ENCODE measurements around the gene SOD3. TPM values are rescaled to one million over a fixed set of nuclear protein-coding genes. Genes with fewer than 3 reads are reported as not detected.

The SOD3 gene
- not detected for total RNA-seq

- Mint-ChIP-seq H3K27ac (no peak within 1 kb of the TSS), H3K27me3 (peaks cover 20% of the 10 kb centered on the region), H3K36me3 (no peaks in the 10 kb centered on the region), H3K4me3 (no peak within 1 kb of the TSS), H3K9me3 (no peaks in the 10 kb centered on the region), H3K4me1 (no peaks in the 10 kb centered on the region)
- no peak for DNase-seq
- POLR2A ChIA-PET: no interaction called here
- ATAC-seq (ENCODE audit: low read depth): no peak
Observed at GRCh38 chr4:24794916-24795665, at the start of gene SOD3. SOD3 (plus strand) TSS chr4:24795573; CDS start chr4:24799522, 3,949 bp downstream.

DNA sequence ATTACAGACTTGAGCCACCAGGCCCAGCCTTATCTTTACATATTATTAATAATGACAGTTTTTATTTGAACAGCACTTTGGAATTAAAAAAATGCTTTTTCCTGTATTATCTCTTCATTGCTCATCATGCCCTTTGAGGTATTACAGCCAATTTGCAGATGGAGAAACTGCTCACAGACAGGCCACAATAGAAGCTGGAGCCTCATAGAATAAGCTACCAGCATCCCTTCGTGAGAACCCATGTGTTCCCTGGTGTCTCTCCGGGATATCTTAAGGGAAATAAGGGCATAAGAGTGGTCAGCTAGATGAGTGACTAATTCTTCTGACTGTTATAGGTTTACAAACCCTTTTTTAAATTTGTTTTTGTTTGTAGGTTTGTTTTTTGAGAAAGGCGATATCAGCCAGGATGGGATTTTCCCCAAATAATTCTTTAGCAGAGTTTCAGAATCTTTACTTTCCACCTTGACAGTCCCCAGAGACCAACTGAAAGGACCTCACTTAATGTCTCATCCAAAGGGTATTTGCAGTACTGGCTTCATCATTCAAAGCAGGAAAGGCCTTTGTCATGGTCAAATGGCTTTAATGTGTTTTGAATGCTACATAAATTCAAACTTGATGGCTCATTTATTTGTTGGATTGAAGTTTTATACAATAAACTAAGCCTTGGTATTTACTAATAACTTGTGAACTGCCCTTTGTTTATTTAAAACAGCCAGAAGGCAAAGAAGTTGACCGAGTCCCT, 48.0 kb upstream of the SOD3 start:
- Mint-ChIP-seq H3K36me3 (no peaks in the 10 kb centered on the region), H3K4me3 (no peak overlapping the region), H3K27ac (no peak overlapping the region), H3K27me3 (no peaks in the 10 kb centered on the region), H3K4me1 (no peaks in the 10 kb centered on the region), H3K9me3 (no peaks in the 10 kb centered on the region)
- DNase-seq (no peak), ATAC-seq (ENCODE audit: low read depth) (no peak)
- POLR2A ChIA-PET: no interaction called here

- H3K27ac Mint-ChIP-seq: no peak overlapping the region
- no peak overlapping the region for H3K4me3 Mint-ChIP-seq
- DNase-seq (no peak), ATAC-seq (ENCODE audit: low read depth) (no peak)
- no peaks in the 10 kb centered on the region for H3K36me3 Mint-ChIP-seq
- H3K4me1 Mint-ChIP-seq: no peaks in the 10 kb centered on the region
- H3K27me3 Mint-ChIP-seq: no peaks in the 10 kb centered on the region
- H3K9me3 Mint-ChIP-seq: no peaks in the 10 kb centered on the region
- POLR2A ChIA-PET: no interaction called here
Observed at GRCh38 chr4:24748023-24748422, 47.4 kb upstream of the SOD3 start.

- H3K27ac Mint-ChIP-seq: no peak overlapping the region
- H3K9me3 Mint-ChIP-seq: no peaks in the 10 kb centered on the region
- H3K27me3 Mint-ChIP-seq: no peaks in the 10 kb centered on the region
- POLR2A ChIA-PET: no interaction called here
- H3K4me1 Mint-ChIP-seq: no peaks in the 10 kb centered on the region
- no peak for ATAC-seq (ENCODE audit: low read depth)
- H3K4me3 Mint-ChIP-seq: no peak overlapping the region
- DNase-seq: no peak
- no peaks in the 10 kb centered on the region for H3K36me3 Mint-ChIP-seq
Observed at GRCh38 chr4:24748758-24749350, 46.5 kb upstream of the SOD3 start.

DNA sequence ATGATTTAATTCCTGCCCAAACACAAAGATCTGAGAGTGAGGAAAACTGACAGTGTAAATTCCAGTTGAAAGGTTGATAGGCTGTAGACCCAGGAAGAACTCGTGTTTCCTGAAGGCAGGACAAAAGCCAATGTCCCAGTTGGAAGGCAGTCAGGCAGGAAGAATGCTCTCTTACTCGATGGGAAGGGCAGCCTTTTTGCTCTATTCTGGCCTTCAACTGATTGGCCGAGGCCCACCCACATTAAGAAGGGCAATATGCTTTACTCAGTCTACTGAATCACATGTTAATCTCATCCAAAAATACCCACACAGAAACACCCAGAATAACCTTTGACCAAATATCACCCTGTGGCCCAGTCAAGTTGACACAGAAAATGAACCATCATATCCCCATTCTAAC, 45.3 kb upstream of the SOD3 start:
- no peak for DNase-seq
- no peaks in the 10 kb centered on the region for H3K4me1 Mint-ChIP-seq
- no peak overlapping the region for H3K27ac Mint-ChIP-seq
- H3K9me3 Mint-ChIP-seq: no peaks in the 10 kb centered on the region
- ATAC-seq (ENCODE audit: low read depth): no peak
- no peaks in the 10 kb centered on the region for H3K36me3 Mint-ChIP-seq
- H3K4me3 Mint-ChIP-seq: no peak overlapping the region
- no peaks in the 10 kb centered on the region for H3K27me3 Mint-ChIP-seq
- POLR2A ChIA-PET: no interaction called here

- POLR2A ChIA-PET: no interaction called here
Observed at GRCh38 chr4:24751926-24752539, 43.3 kb upstream of the SOD3 start.

GRCh38 chr4:24753519-24753918, 41.9 kb upstream of the SOD3 start:
- no peak for DNase-seq
- Mint-ChIP-seq H3K4me3 (no peak overlapping the region), H3K27me3 (peaks cover 2% of the 10 kb centered on the region), H3K9me3 (peaks cover 9% of the 10 kb centered on the region), H3K27ac (no peak overlapping the region), H3K4me1 (no peaks in the 10 kb centered on the region), H3K36me3 (no peaks in the 10 kb centered on the region)
- no peak for ATAC-seq (ENCODE audit: low read depth)
- POLR2A ChIA-PET: no interaction called here

More at GRCh38 chr4:24751926-24752539, 43.3 kb upstream of the SOD3 start:
- Mint-ChIP-seq H3K36me3 (no peaks in the 10 kb centered on the region), H3K27ac (no peak overlapping the region), H3K9me3 (peaks cover 7% of the 10 kb centered on the region), H3K4me3 (no peak overlapping the region), H3K27me3 (peaks cover 2% of the 10 kb centered on the region), H3K4me1 (no peaks in the 10 kb centered on the region)
- ATAC-seq (ENCODE audit: low read depth) (no peak), DNase-seq (no peak)

- POLR2A ChIA-PET: no interaction called here
- H3K4me1 Mint-ChIP-seq: no peaks in the 10 kb centered on the region
Observed at GRCh38 chr4:24754571-24754970, 40.8 kb upstream of the SOD3 start.

GRCh38 chr4:24763631-24764297, 31.6 kb upstream of the SOD3 start:
- ATAC-seq (ENCODE audit: low read depth) (no peak), DNase-seq (no peak)
- Mint-ChIP-seq H3K27ac (no peak overlapping the region), H3K9me3 (no peaks in the 10 kb centered on the region), H3K36me3 (no peaks in the 10 kb centered on the region), H3K27me3 (no peaks in the 10 kb centered on the region), H3K4me1 (no peaks in the 10 kb centered on the region), H3K4me3 (no peak overlapping the region)
- POLR2A ChIA-PET: no interaction called here

More at GRCh38 chr4:24754571-24754970, 40.8 kb upstream of the SOD3 start:
- Mint-ChIP-seq H3K27ac (no peak overlapping the region), H3K36me3 (no peaks in the 10 kb centered on the region), H3K9me3 (peaks cover 9% of the 10 kb centered on the region), H3K4me3 (no peak overlapping the region), H3K27me3 (peaks cover 2% of the 10 kb centered on the region)
- no peak for ATAC-seq (ENCODE audit: low read depth)
- DNase-seq: no peak

- no peak overlapping the region for H3K27ac Mint-ChIP-seq
- H3K27me3 Mint-ChIP-seq: no peaks in the 10 kb centered on the region
- no peaks in the 10 kb centered on the region for H3K9me3 Mint-ChIP-seq
- H3K36me3 Mint-ChIP-seq: no peaks in the 10 kb centered on the region
- no peak for DNase-seq
- no peak overlapping the region for H3K4me3 Mint-ChIP-seq
- POLR2A ChIA-PET: no interaction called here
- no peak for ATAC-seq (ENCODE audit: low read depth)
- no peaks in the 10 kb centered on the region for H3K4me1 Mint-ChIP-seq
Observed at GRCh38 chr4:24764345-24764744, 31.0 kb upstream of the SOD3 start.

GRCh38 chr4:24765376-24765988, 29.9 kb upstream of the SOD3 start:
- ATAC-seq (ENCODE audit: low read depth) (no peak), DNase-seq (no peak)
- Mint-ChIP-seq H3K27me3 (no peaks in the 10 kb centered on the region), H3K4me3 (no peak overlapping the region), H3K27ac (no peak overlapping the region), H3K9me3 (no peaks in the 10 kb centered on the region), H3K4me1 (no peaks in the 10 kb centered on the region), H3K36me3 (no peaks in the 10 kb centered on the region)
- POLR2A ChIA-PET: no interaction called here

DNA sequence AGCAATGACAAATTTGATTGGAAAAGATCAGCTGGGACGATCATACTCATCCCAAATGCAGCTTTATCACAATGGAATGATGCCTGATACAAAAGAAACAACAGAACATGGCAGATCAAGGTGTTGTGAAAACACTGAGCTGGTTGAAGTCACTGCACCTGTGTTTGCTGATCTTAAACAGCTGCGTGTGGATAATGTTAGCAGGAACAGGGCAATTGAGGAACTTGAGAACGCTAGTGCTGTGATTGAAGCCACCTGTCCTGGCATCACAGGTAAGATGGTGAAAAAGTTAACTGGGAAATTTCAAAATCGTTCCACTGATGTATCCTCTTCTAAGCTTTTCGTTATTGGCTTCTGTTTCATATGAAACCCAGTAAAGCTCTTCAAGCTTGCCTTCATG, 27.4 kb upstream of the SOD3 start:
- DNase-seq (no peak), ATAC-seq (ENCODE audit: low read depth) (no peak)
- H3K36me3 Mint-ChIP-seq: no peaks in the 10 kb centered on the region
- H3K4me3 Mint-ChIP-seq: no peak overlapping the region
- no peak overlapping the region for H3K27ac Mint-ChIP-seq
- H3K9me3 Mint-ChIP-seq: no peaks in the 10 kb centered on the region
- POLR2A ChIA-PET: no interaction called here
- H3K4me1 Mint-ChIP-seq: no peaks in the 10 kb centered on the region
- H3K27me3 Mint-ChIP-seq: no peaks in the 10 kb centered on the region

GRCh38 chr4:24768604-24769003, 26.8 kb upstream of the SOD3 start:
- Mint-ChIP-seq H3K27me3 (no peaks in the 10 kb centered on the region), H3K4me1 (no peaks in the 10 kb centered on the region), H3K4me3 (no peak overlapping the region), H3K36me3 (no peaks in the 10 kb centered on the region), H3K27ac (no peak overlapping the region), H3K9me3 (no peaks in the 10 kb centered on the region)
- no peak for DNase-seq
- POLR2A ChIA-PET: no interaction called here
- no peak for ATAC-seq (ENCODE audit: low read depth)
